Vagina (tissue), 2 donors: ENCODE results near the gene INPP5F.

Source experiments
- POLR2A ChIP-seq, 2 donors: fragments of 450-650 bp; IDR thresholded peaks; one replicate each; pipeline ENCODE4 v1.6.1; 2017; ENCODE audit warnings: antibody characterized with exemption in 2 of 2, mild to moderate bottlenecking in 2 of 2, moderate library complexity in 2 of 2
- POLR2AphosphoS5 ChIP-seq, 2 donors: sonication (generic); formaldehyde crosslinking; IDR thresholded peaks; one replicate each; pipeline ENCODE4 v1.9.0; 2017; ENCODE audit warnings: antibody characterized with exemption in 2 of 2, mild to moderate bottlenecking in 2 of 2, low read depth in 1 of 2; ENCODE audit not compliant: insufficient read depth in 1 of 2
- TF ChIP-seq, protein P1 (sequence below), 3 experiments: fragments of 450-650 bp in 2 of 3; fragments of 200-600 bp in 1 of 3; sonication (generic) in 1 of 3; IDR thresholded peaks; one replicate each; pipeline ENCODE4 v1.5.1; 2017 to 2019; ENCODE audit warnings: antibody characterized with exemption in 3 of 3, mild to moderate bottlenecking in 2 of 3, moderate library complexity in 2 of 3

DNA sequence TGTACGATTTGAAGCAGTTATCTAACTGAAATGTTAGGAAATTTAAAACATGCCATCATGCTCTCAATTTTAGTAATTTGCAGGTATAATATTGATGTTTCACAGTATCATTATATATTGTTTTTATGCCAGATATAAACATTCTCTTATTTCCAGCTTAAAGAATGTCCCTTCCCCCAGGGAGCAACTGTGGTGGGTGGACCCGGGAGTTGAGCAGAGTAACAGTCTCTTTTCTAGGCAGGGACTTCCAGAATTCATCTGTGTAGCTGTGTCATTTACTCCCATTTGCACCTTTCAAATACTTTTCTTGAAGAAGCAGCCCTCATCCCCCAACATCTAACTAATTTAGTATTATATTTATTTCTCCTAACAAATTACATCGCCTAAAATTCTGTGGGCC is 9.6 kb downstream of the INPP5F start:
- no peak for TF ChIP-seq POLR2A (IDR thresholded peaks at IDR 0.05)
- TF ChIP-seq POLR2AphosphoS5 (IDR thresholded peaks at IDR 0.05; ENCODE audit: insufficient read depth in 1 of 2, low read depth in 1 of 2): no peak
- TF ChIP-seq, protein P1, sequence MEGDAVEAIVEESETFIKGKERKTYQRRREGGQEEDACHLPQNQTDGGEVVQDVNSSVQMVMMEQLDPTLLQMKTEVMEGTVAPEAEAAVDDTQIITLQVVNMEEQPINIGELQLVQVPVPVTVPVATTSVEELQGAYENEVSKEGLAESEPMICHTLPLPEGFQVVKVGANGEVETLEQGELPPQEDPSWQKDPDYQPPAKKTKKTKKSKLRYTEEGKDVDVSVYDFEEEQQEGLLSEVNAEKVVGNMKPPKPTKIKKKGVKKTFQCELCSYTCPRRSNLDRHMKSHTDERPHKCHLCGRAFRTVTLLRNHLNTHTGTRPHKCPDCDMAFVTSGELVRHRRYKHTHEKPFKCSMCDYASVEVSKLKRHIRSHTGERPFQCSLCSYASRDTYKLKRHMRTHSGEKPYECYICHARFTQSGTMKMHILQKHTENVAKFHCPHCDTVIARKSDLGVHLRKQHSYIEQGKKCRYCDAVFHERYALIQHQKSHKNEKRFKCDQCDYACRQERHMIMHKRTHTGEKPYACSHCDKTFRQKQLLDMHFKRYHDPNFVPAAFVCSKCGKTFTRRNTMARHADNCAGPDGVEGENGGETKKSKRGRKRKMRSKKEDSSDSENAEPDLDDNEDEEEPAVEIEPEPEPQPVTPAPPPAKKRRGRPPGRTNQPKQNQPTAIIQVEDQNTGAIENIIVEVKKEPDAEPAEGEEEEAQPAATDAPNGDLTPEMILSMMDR (IDR thresholded peaks at IDR 0.05): no peak
